ENCODE measurements around the gene NAALADL2. TPM values are rescaled to one million over a fixed set of nuclear protein-coding genes. Genes with fewer than 3 reads are reported as not detected.

Gene NAALADL2
- total and polyA plus RNA-seq, 2 donors (not counting 1 experiment from before 2014, with no cell fraction given): not detected

GRCh38 chr3:175552929-175553328 lies 693.8 kb downstream of the NAALADL2 start:
- no peaks in the 10 kb centered on the region for H3K4me1 ChIP-seq (ENCODE audit: control insufficient read depth in 2 of 2, insufficient read depth in 2 of 2, low read length in 2 of 2)
- H3K36me3 ChIP-seq (replicated peaks in 1 of 2; ENCODE audit: control extremely low read depth in 1 of 2, control insufficient read depth in 1 of 2, extremely low read depth in 1 of 2, insufficient read depth in 2 of 2, low read length in 1 of 2): no peaks in the 10 kb centered on the region
- no peak overlapping the region for H3K4me2 ChIP-seq (replicated peaks; ENCODE audit: low read depth, low read length, poor library complexity, severe bottlenecking)
- H3K79me2 ChIP-seq (ENCODE audit: control insufficient read depth, insufficient read depth, low read length): no peaks in the 10 kb centered on the region
- no peaks in the 10 kb centered on the region for H4K20me1 ChIP-seq (ENCODE audit: control insufficient read depth, insufficient read depth, low read length, poor library complexity, severe bottlenecking)
- H3K4me3 ChIP-seq (ENCODE audit: control extremely low read depth in 1 of 5, extremely low read depth in 1 of 5, insufficient read depth in 1 of 5, low read depth in 2 of 5, low read length in 4 of 5): no peak overlapping the region
- no peak overlapping the region for H2AFZ ChIP-seq (ENCODE audit: insufficient read depth, low read depth, low read length, poor library complexity, severe bottlenecking)
- H3K4me1 Mint-ChIP-seq: no peaks in the 10 kb centered on the region
- intact Hi-C loops (cut with micrococcal nuclease): no loop called here
- H3K9me3 ChIP-seq (ENCODE audit: control extremely low read depth in 1 of 3, control insufficient read depth in 2 of 3, insufficient read depth in 1 of 3, low read length in 2 of 3): peaks cover 0 to 1% (median 0%) of the 10 kb centered on the region in 3 donors
- POLR2A ChIA-PET: no interaction called here
- ATAC-seq (ENCODE audit: low read depth) (no peak), DNase-seq (no peak)
- 80% methylated on average over 1 of the region's 1 CpG for WGBS (ENCODE audit: insufficient coverage)
- H3K9ac ChIP-seq (ENCODE audit: low read length): no peak overlapping the region
- CTCF ChIA-PET: no interaction called here
- no peaks in the 10 kb centered on the region for H3K27me3 Mint-ChIP-seq
- no peak overlapping the region for H3K4me3 Mint-ChIP-seq
- peaks cover 5% of the 10 kb centered on the region for H3K9me3 Mint-ChIP-seq (ENCODE audit: insufficient read depth)
- TF ChIP-seq EZH2 (IDR thresholded peaks at IDR 0.05; ENCODE audit: borderline replicate concordance, insufficient read depth, low read depth, low read length, poor library complexity, severe bottlenecking) (no peak), CTCF (IDR thresholded peaks at IDR 0.05) (no peak)
- no peak overlapping the region for H3K27ac Mint-ChIP-seq
- H3K27me3 ChIP-seq (replicated peaks in 1 of 4; ENCODE audit: control extremely low read depth in 1 of 4, control insufficient read depth in 3 of 4, insufficient read depth in 4 of 4, low read length in 3 of 4): no peaks in the 10 kb centered on the region
- no peak overlapping the region for H3K27ac ChIP-seq (ENCODE audit: low read length in 2 of 2)

GRCh38 chr3:175554801-175555200 lies 695.7 kb downstream of the NAALADL2 start:
- no peaks in the 10 kb centered on the region for H3K27me3 ChIP-seq (replicated peaks in 1 of 4; ENCODE audit: control extremely low read depth in 1 of 4, control insufficient read depth in 3 of 4, insufficient read depth in 4 of 4, low read length in 3 of 4)
- H3K36me3 ChIP-seq (replicated peaks in 1 of 2; ENCODE audit: control extremely low read depth in 1 of 2, control insufficient read depth in 1 of 2, extremely low read depth in 1 of 2, insufficient read depth in 2 of 2, low read length in 1 of 2): no peaks in the 10 kb centered on the region
- TF ChIP-seq CTCF (IDR thresholded peaks at IDR 0.05) (no peak), EZH2 (IDR thresholded peaks at IDR 0.05; ENCODE audit: borderline replicate concordance, insufficient read depth, low read depth, low read length, poor library complexity, severe bottlenecking) (no peak)
- H3K4me3 ChIP-seq (ENCODE audit: control extremely low read depth in 1 of 5, extremely low read depth in 1 of 5, insufficient read depth in 1 of 5, low read depth in 2 of 5, low read length in 4 of 5): no peak overlapping the region
- Mint-ChIP-seq H3K27me3 (no peaks in the 10 kb centered on the region), H3K9me3 (ENCODE audit: insufficient read depth) (peaks cover 8% of the 10 kb centered on the region), H3K4me3 (no peak overlapping the region), H3K27ac (no peak overlapping the region), H3K4me1 (no peaks in the 10 kb centered on the region)
- no peak overlapping the region for H3K27ac ChIP-seq (ENCODE audit: low read length in 2 of 2)
- H3K9me3 ChIP-seq (ENCODE audit: control extremely low read depth in 1 of 3, control insufficient read depth in 2 of 3, insufficient read depth in 1 of 3, low read length in 2 of 3): peaks cover 0 to 3% (median 0%) of the 10 kb centered on the region in 3 donors
- H3K79me2 ChIP-seq (ENCODE audit: control insufficient read depth, insufficient read depth, low read length): no peaks in the 10 kb centered on the region
- H3K9ac ChIP-seq (ENCODE audit: low read length): no peak overlapping the region
- no peak for ATAC-seq (ENCODE audit: low read depth)
- ChIA-PET POLR2A (no interaction called here), CTCF (no interaction called here)
- DNase-seq: no peak
- no peak overlapping the region for H3K4me2 ChIP-seq (replicated peaks; ENCODE audit: low read depth, low read length, poor library complexity, severe bottlenecking)
- H3K4me1 ChIP-seq (ENCODE audit: control insufficient read depth in 2 of 2, insufficient read depth in 2 of 2, low read length in 2 of 2): no peaks in the 10 kb centered on the region
- intact Hi-C loops (cut with micrococcal nuclease): no loop called here
- no peaks in the 10 kb centered on the region for H4K20me1 ChIP-seq (ENCODE audit: control insufficient read depth, insufficient read depth, low read length, poor library complexity, severe bottlenecking)
- H2AFZ ChIP-seq (ENCODE audit: insufficient read depth, low read depth, low read length, poor library complexity, severe bottlenecking): no peak overlapping the region

Measured in B cell (primary cell).